Pancreas (tissue), 10 donors: ENCODE results near the gene FURIN. TPM values are rescaled to one million over a fixed set of nuclear protein-coding genes. Genes with fewer than 3 reads are reported as not detected.

Experiments
- ATAC-seq, 4 donors: fragments of 200-7000 bp; cut with Tn5 transposase; one replicate each; pipeline versions ENCODE4 v1.8.0 to v1.9.1; 2020; ENCODE audit warnings: mild to moderate bottlenecking in 4 of 4, moderate library complexity in 4 of 4
- DNase-seq, 6 donors: peaks; one replicate each; pipeline ENCODE4 v3.0.0-alpha.2; 2020
- FAIRE-seq: peaks from 2 replicates; lab custom pipeline; 2012; peaks lifted over from hg19 to GRCh38; lab: Jason Lieb, UNC
- H3K27ac ChIP-seq, 4 donors: fragments of 200-600 bp; sonication (generic); 1 replicate in 3 of 4; 2 replicates in 1 of 4; pipeline versions ENCODE4 v1.5.0 to v1.8.0; 2020
- H3K27me3 ChIP-seq, 4 donors: fragments of 200-600 bp; one replicate each; pipeline ENCODE4 v1.8.0; 2021
- H3K36me3 ChIP-seq, 3 donors: fragments of 200-600 bp; sonication (generic) in 1 of 3; one replicate each; pipeline versions ENCODE4 v1.5.0 to v1.8.0; 2020 to 2021
- H3K4me1 ChIP-seq, 3 donors: fragments of 200-600 bp; one replicate each; pipeline ENCODE4 v1.8.0; 2021
- H3K4me3 ChIP-seq, 4 donors: fragments of 200-600 bp; sonication (generic) in 2 of 4; one replicate each; pipeline versions ENCODE4 v1.5.0 to v1.8.0; 2020 to 2021
- H3K9me3 ChIP-seq, 4 donors: fragments of 200-600 bp; one replicate each; pipeline ENCODE4 v1.8.0; 2021
- WGBS, 2 donors: extraction: QIAGEN DNeasy Blood & Tissue Kit; methylation state at CpG; one replicate each; pipeline ENCODE4 v1.1.7; 2013; 5-methylcytosine and 5-hydroxymethylcytosine counted together
- intact Hi-C, 3 donors: fragments of 100-400 bp; cut with DNase I; formaldehyde crosslinking; loops; one replicate each; pipeline versions ENCODE4 v1.11.1 to v1.14.2; 2022
- polyA plus RNA-seq, 2 donors: library from polyadenylated mRNA; stranded (reverse); fragments of 200-250 nt; gene quantifications; one replicate each; pipeline ENCODE4 v1.2.3, GENCODE V29; 2013
- total RNA-seq, 6 donors: library from RNA; stranded (reverse); fragmentation: NEBNext Ultra II Directional in 4 of 6; extraction: Animal tissue kit (Norgen Biotek cat#: 25700) in 4 of 6; gene quantifications; one replicate each; pipeline versions ENCODE4 v1.2.1 to v1.2.4, GENCODE V29; 2021 to 2023
- TF ChIP-seq, protein P1 (sequence below), 4 donors: fragments of 200-600 bp; sonication (generic) in 3 of 4; IDR thresholded peaks; one replicate each; pipeline versions ENCODE4 v1.5.0 to v1.8.0; 2021; ENCODE audit warnings: antibody characterized with exemption in 4 of 4
- donor health status: healthy with polysubstance abuse.
- donor health status: DM: no; HTN: no; CAD: no; lungs with moderate emphysema.
- donor health status: DM: no; HTN: no; CAD: no.
- donor health status: control.
- donor health status: control.
- donor health status: Bipolar disorder and iron deficiency.
- donor health status: DM: yes; HTN: yes; CAD: no.
- donor health status: DM: no; HTN: no; CAD: no.
- donor health status: DM: no; HTN: no; CAD: no.
- donor health status: DM: yes; HTN: yes; CAD: no.

The FURIN gene
- total and polyA plus RNA-seq, 8 donors: 50.3 to 106 (median 84.2) TPM

- peak in 1 of 6 donors; percentile 37 for DNase-seq
- H3K27me3 ChIP-seq: no peaks in the 10 kb centered on the region
- peak in 2 of 4 donors; percentile 8 to 10 for ATAC-seq
- H3K9me3 ChIP-seq: no peaks in the 10 kb centered on the region
- H3K36me3 ChIP-seq: no peaks in the 10 kb centered on the region
- no peak overlapping the region for H3K4me3 ChIP-seq
- H3K4me1 ChIP-seq: peaks cover 6 to 44% (median 25%) of the 10 kb centered on the region in 3 donors
- H3K27ac ChIP-seq: peak overlapping the region in 2 of 4 donors; percentile 9 to 11
- FAIRE-seq: no peak
- TF ChIP-seq, protein P1, sequence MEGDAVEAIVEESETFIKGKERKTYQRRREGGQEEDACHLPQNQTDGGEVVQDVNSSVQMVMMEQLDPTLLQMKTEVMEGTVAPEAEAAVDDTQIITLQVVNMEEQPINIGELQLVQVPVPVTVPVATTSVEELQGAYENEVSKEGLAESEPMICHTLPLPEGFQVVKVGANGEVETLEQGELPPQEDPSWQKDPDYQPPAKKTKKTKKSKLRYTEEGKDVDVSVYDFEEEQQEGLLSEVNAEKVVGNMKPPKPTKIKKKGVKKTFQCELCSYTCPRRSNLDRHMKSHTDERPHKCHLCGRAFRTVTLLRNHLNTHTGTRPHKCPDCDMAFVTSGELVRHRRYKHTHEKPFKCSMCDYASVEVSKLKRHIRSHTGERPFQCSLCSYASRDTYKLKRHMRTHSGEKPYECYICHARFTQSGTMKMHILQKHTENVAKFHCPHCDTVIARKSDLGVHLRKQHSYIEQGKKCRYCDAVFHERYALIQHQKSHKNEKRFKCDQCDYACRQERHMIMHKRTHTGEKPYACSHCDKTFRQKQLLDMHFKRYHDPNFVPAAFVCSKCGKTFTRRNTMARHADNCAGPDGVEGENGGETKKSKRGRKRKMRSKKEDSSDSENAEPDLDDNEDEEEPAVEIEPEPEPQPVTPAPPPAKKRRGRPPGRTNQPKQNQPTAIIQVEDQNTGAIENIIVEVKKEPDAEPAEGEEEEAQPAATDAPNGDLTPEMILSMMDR (IDR thresholded peaks at IDR 0.05): no peak
- WGBS, 2 donors: 67 to 71% methylated on average over 5 of the region's 5 CpGs
- intact Hi-C loops: no loop called here
These were observed 5.2 kb upstream of the FURIN start for GRCh38 chr15:90862964-90863778.

DNA sequence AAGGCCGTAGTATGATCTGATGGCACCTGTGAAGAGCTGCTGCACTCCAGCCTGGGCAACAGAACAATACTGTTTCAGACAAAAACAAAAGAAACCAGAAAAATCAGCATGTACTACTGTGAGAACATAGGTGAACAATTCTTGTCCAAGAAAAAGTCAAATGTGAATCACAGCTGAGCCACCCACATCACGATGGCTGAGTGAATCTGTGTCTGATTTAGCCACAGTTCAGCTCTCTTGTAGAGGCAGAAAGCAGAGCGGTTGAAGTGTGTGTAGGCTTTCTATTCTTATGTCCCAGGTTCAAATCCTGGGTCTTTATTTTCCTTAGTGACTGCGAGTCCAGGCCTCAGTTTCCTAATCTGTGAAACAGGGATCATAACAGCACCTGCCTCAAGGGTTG lies 4.4 kb upstream of the FURIN start:
- TF ChIP-seq, protein P1 (IDR thresholded peaks at IDR 0.05): no peak
- no peaks in the 10 kb centered on the region for H3K27me3 ChIP-seq
- ATAC-seq: no peak
- no peak overlapping the region for H3K4me3 ChIP-seq
- DNase-seq: no peak
- FAIRE-seq: no peak
- no peaks in the 10 kb centered on the region for H3K9me3 ChIP-seq
- intact Hi-C loops: no loop called here
- peak overlapping the region in 1 of 4 donors; percentile 11 for H3K27ac ChIP-seq
- WGBS, 2 donors: 89 to 96% methylated on average over 4 of the region's 4 CpGs
- H3K36me3 ChIP-seq: no peaks in the 10 kb centered on the region
- H3K4me1 ChIP-seq: peaks cover 6 to 46% (median 25%) of the 10 kb centered on the region in 3 donors

DNA sequence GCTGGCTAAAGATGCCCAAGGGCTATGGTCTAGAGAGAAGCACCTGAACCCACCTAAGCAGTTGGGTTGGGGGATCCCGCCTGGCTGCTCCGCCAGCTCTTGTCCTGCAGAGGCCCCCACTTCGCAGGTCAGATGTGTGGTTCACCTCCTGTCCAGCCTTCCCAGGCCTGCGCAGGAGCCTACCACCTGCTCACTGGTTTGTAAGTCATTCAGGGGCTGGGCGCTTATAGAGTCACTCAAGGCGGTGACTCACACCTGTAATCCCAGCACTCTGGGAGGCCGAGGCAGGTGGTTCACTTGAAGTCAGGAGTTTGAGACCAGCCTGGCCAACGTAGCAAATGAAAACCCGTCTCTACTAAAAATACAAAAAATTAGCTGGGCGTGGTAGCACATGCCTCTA lies 3.9 kb upstream of the FURIN start:
- Histone ChIP-seq H3K4me3 (no peak overlapping the region), H3K4me1 (peaks cover 6 to 47% (median 29%) of the 10 kb centered on the region in 3 donors), H3K27ac (no peak overlapping the region), H3K9me3 (no peaks in the 10 kb centered on the region), H3K36me3 (no peaks in the 10 kb centered on the region), H3K27me3 (no peaks in the 10 kb centered on the region)
- DNase-seq: no peak
- 92 to 94% methylated on average over 10 of the region's 10 CpGs for WGBS, 2 donors
- ATAC-seq: no peak
- intact Hi-C loops: no loop called here
- TF ChIP-seq, protein P1 (IDR thresholded peaks at IDR 0.05): no peak
- FAIRE-seq: no peak

DNA sequence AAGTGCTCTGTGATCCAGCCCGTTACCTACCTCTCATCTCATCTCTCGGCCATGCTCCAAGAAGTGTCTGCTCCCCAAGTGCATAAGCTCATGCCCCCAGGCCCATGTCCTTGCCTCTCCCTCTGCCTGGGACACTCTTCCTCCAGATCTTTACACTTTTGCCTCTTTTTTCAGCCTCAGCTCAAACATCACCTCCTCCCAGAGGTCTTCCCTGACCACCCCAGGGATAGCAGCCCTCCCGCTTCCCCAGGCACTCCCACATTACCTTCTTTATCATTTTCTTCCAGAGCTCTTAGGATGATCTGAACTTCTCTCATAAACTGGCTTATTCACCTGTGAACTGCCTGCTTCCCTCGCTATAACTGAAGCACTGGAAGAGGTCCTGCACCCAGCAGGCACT lies 2.7 kb upstream of the FURIN start:
- intact Hi-C loops: no loop called here
- no peaks in the 10 kb centered on the region for H3K27me3 ChIP-seq
- H3K4me1 ChIP-seq: peaks cover 11 to 47% (median 23%) of the 10 kb centered on the region in 3 donors
- H3K4me3 ChIP-seq: no peak overlapping the region
- DNase-seq: no peak
- no peaks in the 10 kb centered on the region for H3K36me3 ChIP-seq
- WGBS, 2 donors: 93 to 97% methylated on average over 4 of the region's 4 CpGs
- no peak for ATAC-seq
- H3K27ac ChIP-seq: no peak overlapping the region
- H3K9me3 ChIP-seq: no peaks in the 10 kb centered on the region
- TF ChIP-seq, protein P1 (IDR thresholded peaks at IDR 0.05): no peak
- FAIRE-seq: no peak
